IMR-90 (cell line): ENCODE data around the gene ZNF746. TPM values are rescaled to one million over a fixed set of nuclear protein-coding genes. Genes with fewer than 3 reads are reported as not detected.
A peak's percentile ranks its signal among the peaks of the same experiment; 100 is the strongest.

Experiments
- ATAC-seq: fragments of 200-7000 bp; cut with Tn5 transposase; 2 replicates; pipeline ENCODE4 v1.9.1; 2020; ENCODE audit warnings: low read depth, mild to moderate bottlenecking, moderate library complexity
- BruUV-seq: library from RNA; stranded (reverse); fragments of 400-500 nt; replicated peaks from 2 replicates; lab custom pipeline; 2021; lab: Mats Ljungman, UMichigan
- CTCF ChIA-PET: fragments of 300-600 bp; formaldehyde crosslinking; extraction: SDS; loops from one replicate; lab custom pipeline; 2021; ENCODE audit warnings: antibody characterized with exemption; lab: Yijun Ruan, JAX
- POLR2A ChIA-PET: fragments of 300-600 bp; sonication (Branson Sonifier 250); formaldehyde crosslinking; loops from one replicate; lab custom pipeline; 2022; ENCODE audit warnings: antibody characterized with exemption; ENCODE audit not compliant: unreplicated experiment; lab: Charles Lee
- DNase-seq: peaks from one replicate; pipeline ENCODE4 v3.0.0; 2013
- H2AFZ ChIP-seq: replicated peaks from 2 replicates; pipeline ENCODE3; 2013; ENCODE audit warnings: low read length, mild to moderate bottlenecking; ENCODE audit not compliant: poor library complexity
- H2AK5ac ChIP-seq: 2 replicates; pipeline ENCODE4 v1.6.1; 2013; ENCODE audit warnings: low read depth, low read length, inconsistent platforms
- H2AK9ac ChIP-seq: replicated peaks from 2 replicates; pipeline ENCODE3; 2013; ENCODE audit warnings: mild to moderate bottlenecking, low read depth, low read length, moderate library complexity; ENCODE audit not compliant: poor library complexity
- H2BK120ac ChIP-seq: 2 replicates; pipeline ENCODE4 v1.6.1; 2013; ENCODE audit warnings: low read depth, low read length, inconsistent platforms
- H2BK15ac ChIP-seq: 3 replicates; pipeline ENCODE4 v1.6.1; 2013; ENCODE audit warnings: low read depth, low read length, inconsistent platforms
- H2BK20ac ChIP-seq: 2 replicates; pipeline ENCODE4 v1.6.1; 2013; ENCODE audit warnings: low read depth, mild to moderate bottlenecking, inconsistent platforms, low read length, moderate library complexity
- H2BK5ac ChIP-seq: 2 replicates; pipeline ENCODE4 v1.6.1; 2013; ENCODE audit warnings: mild to moderate bottlenecking, low read depth, low read length, inconsistent platforms; ENCODE audit not compliant: poor library complexity, severe bottlenecking
- H3K14ac ChIP-seq: replicated peaks from 2 replicates; pipeline ENCODE4 v1.6.1; 2013; ENCODE audit warnings: low read depth, low read length, inconsistent platforms
- H3K18ac ChIP-seq: 2 replicates; pipeline ENCODE4 v1.6.1; 2013; ENCODE audit warnings: low read depth, low read length, control low read depth
- H3K23ac ChIP-seq: 2 replicates; pipeline ENCODE4 v1.6.1; 2013; ENCODE audit warnings: low read depth, low read length, inconsistent platforms
- H3K27ac ChIP-seq: 2 replicates; pipeline ENCODE4 v1.5.1; 2013; ENCODE audit warnings: mild to moderate bottlenecking, control low read depth, low read length; ENCODE audit not compliant: insufficient read depth
- H3K27me3 ChIP-seq: 2 replicates; pipeline ENCODE4 v1.6.1; 2013; ENCODE audit warnings: low read length; ENCODE audit not compliant: control insufficient read depth, insufficient read depth
- H3K36me3 ChIP-seq: 2 replicates; pipeline ENCODE4 v1.6.1; 2013; ENCODE audit warnings: low read length, mixed read lengths; ENCODE audit not compliant: control insufficient read depth, insufficient read depth
- H3K4ac ChIP-seq: 2 replicates; pipeline ENCODE4 v1.6.1; 2013; ENCODE audit warnings: low read depth, low read length, inconsistent platforms
- H3K4me1 ChIP-seq: 2 replicates; pipeline ENCODE4 v1.6.1; 2013; ENCODE audit warnings: low read length, mixed read lengths; ENCODE audit not compliant: control insufficient read depth, insufficient read depth
- H3K4me2 ChIP-seq: 2 replicates; pipeline ENCODE4 v1.6.1; 2013; ENCODE audit warnings: low read depth, mild to moderate bottlenecking, control low read depth, low read length, moderate library complexity
- H3K4me3 ChIP-seq: 2 replicates; pipeline ENCODE4 v1.5.1; 2013; ENCODE audit warnings: low read depth, mild to moderate bottlenecking, control low read depth, low read length, moderate library complexity; ENCODE audit not compliant: insufficient read depth
- H3K56ac ChIP-seq: 2 replicates; pipeline ENCODE4 v1.6.1; 2013; ENCODE audit warnings: low read length, inconsistent platforms; ENCODE audit not compliant: insufficient read depth; ENCODE audit errors: extremely low read depth
- H3K79me1 ChIP-seq, 2 experiments: 2 replicates each; pipeline ENCODE4 v1.6.1; 2013; ENCODE audit warnings: low read length in 2 of 2, inconsistent platforms in 1 of 2, low read depth in 1 of 2
- H3K9ac ChIP-seq: 2 replicates; pipeline ENCODE4 v1.6.1; 2013; ENCODE audit warnings: low read depth, low read length, control low read depth
- H3K9me1 ChIP-seq: 2 replicates; pipeline ENCODE4 v1.6.1; 2013; ENCODE audit warnings: low read length, inconsistent platforms; ENCODE audit not compliant: insufficient read depth
- H3K9me3 ChIP-seq: 2 replicates; pipeline ENCODE4 v1.6.1; 2013; ENCODE audit warnings: low read length; ENCODE audit not compliant: control insufficient read depth, insufficient read depth
- H4K20me1 ChIP-seq: 2 replicates; pipeline ENCODE4 v1.6.1; 2013; ENCODE audit warnings: low read length, inconsistent platforms; ENCODE audit not compliant: insufficient read depth
- H4K5ac ChIP-seq: 2 replicates; pipeline ENCODE4 v1.6.1; 2013; ENCODE audit warnings: mild to moderate bottlenecking, low read depth, low read length, control low read depth
- H4K8ac ChIP-seq, 2 experiments: 2 replicates each; pipeline ENCODE4 v1.6.1; 2013; ENCODE audit warnings: low read depth in 2 of 2, low read length in 2 of 2, control low read depth in 1 of 2, inconsistent platforms in 1 of 2
- H4K91ac ChIP-seq: 2 replicates; pipeline ENCODE4 v1.6.1; 2013; ENCODE audit warnings: low read depth, low read length, inconsistent platforms; ENCODE audit not compliant: insufficient read depth
- POLR2A ChIP-seq: IDR thresholded peaks from 2 replicates; pipeline ENCODE4 v1.6.1; 2012; ENCODE audit warnings: mild to moderate bottlenecking, low read depth, low read length
- WGBS, 2 experiments: methylation state at CpG; one replicate each; pipeline versions ENCODE4 v1.1.5 to v1.1.7; 2013; ENCODE audit warnings: missing lambda C conversion rate in 2 of 2; ENCODE audit not compliant: insufficient read length in 1 of 2; ENCODE audit errors: extremely low coverage in 2 of 2; 5-methylcytosine and 5-hydroxymethylcytosine counted together
- dilution Hi-C: fragments of 300-500 bp; cut with HindIII; formaldehyde crosslinking; loops from one replicate; pipeline ENCODE4 v1.14.3; 2018; ENCODE audit warnings: low sequenced_read_pairs; ENCODE audit not compliant: unreplicated experiment
- in situ Hi-C: fragments of 300-500 bp; cut with MboI; formaldehyde crosslinking; loops from 3 replicates; pipeline ENCODE4 v1.14.3; 2019; ENCODE audit warnings: low sequenced_read_pairs, inconsistent platforms, mixed read lengths
- intact Hi-C: fragments of 100-400 bp; cut with micrococcal nuclease; formaldehyde crosslinking; loops from 2 replicates; pipeline ENCODE4 v1.10.0; 2022
- polyA plus RNA-seq, 3 experiments: library from polyadenylated mRNA; depleted of rRNA; stranded (reverse); fragments of >200 nt; gene quantifications; 2 replicates each; pipeline ENCODE4 v1.2.3, GENCODE V29; 2012; ENCODE audit warnings: low replicate concordance in 1 of 3
- total RNA-seq: library from RNA; depleted of rRNA; stranded (reverse); fragments of >200 nt; gene quantifications from 2 replicates; pipeline ENCODE4 v1.2.3, GENCODE V29; 2012

Gene ZNF746
- total and polyA plus RNA-seq, 2 of the 4 experiments (the other 2 are of a cell fraction), result 6.6 to 8.4 TPM

GRCh38 chr7:149473251-149473650 lies 24.4 kb downstream of the ZNF746 start:
- Histone ChIP-seq H3K27me3 (no peaks in the 10 kb centered on the region), H3K23ac (no peak overlapping the region), H3K9me3 (peaks cover 2% of the 10 kb centered on the region; the same call in 1 of the 2 replicates), H3K4ac (no peak overlapping the region), H4K91ac (no peak overlapping the region), H3K18ac (no peak overlapping the region), H2BK20ac (no peak overlapping the region), H3K4me3 (no peak overlapping the region), H3K14ac (no peak overlapping the region), H2AFZ (no peak overlapping the region), H3K4me2 (no peak overlapping the region), H4K5ac (no peak overlapping the region), H3K36me3 (peaks cover 57% of the 10 kb centered on the region), H2BK120ac (no peak overlapping the region), H2AK5ac (no peak overlapping the region), H2BK15ac (no peak overlapping the region), H4K8ac (no peak overlapping the region), H2BK5ac (no peak overlapping the region), H2AK9ac (no peak overlapping the region), H3K27ac (no peak overlapping the region), H3K9me1 (no peaks in the 10 kb centered on the region; the same call in 1 of the 2 replicates), H3K79me1 (peaks cover 7 to 11% of the 10 kb centered on the region in 2 experiments; a peak in 3 of 4 replicates), H3K9ac (no peak overlapping the region), H3K56ac (no peak overlapping the region), H4K20me1 (no peaks in the 10 kb centered on the region), H3K4me1 (no peaks in the 10 kb centered on the region)
- in situ Hi-C loops (no loop called here), intact Hi-C loops (no loop called here), dilution Hi-C loops (no loop called here)
- ChIA-PET POLR2A (no interaction called here), CTCF (no interaction called here)
- no peak for TF ChIP-seq POLR2A
- ATAC-seq, result no peak
- no peak for DNase-seq
- WGBS, 2 experiments, result 100% methylated on average over 3 of the region's 6 CpGs; no CpG with 5 or more reads in 1 of the 2 experiments
- TSS peak; percentile 60 for BruUV-seq
